H1 (cell line): ENCODE data around the gene TEX264.

ENCODE experiments used
- CBX8 ChIP-seq: fragments of 300-800, 300-1000 bp; sonication (generic); IDR thresholded peaks from 2 replicates; pipeline ENCODE4 v1.7.1; 2016; ENCODE audit warnings: low read depth, low read length, borderline replicate concordance
- CREB1 ChIP-seq: IDR thresholded peaks from 2 replicates; pipeline ENCODE4 v1.6.1; 2012; ENCODE audit warnings: inconsistent platforms
- EZH2 ChIP-seq: fragments of 200-600 bp; sonication (generic); IDR thresholded peaks from 2 replicates; pipeline ENCODE4 v1.7.1; 2012; ENCODE audit warnings: low read depth, mild to moderate bottlenecking, moderate library complexity, low read length, inconsistent platforms; ENCODE audit not compliant: severe bottlenecking
- HDAC2 ChIP-seq, 2 experiments: fragments of 300-600 bp in 1 of 2; sonication (generic) in 1 of 2; IDR thresholded peaks; 2 replicates each; pipeline ENCODE4 v1.6.1; 2011 to 2012; ENCODE audit warnings: low read depth in 2 of 2, low read length in 2 of 2, mild to moderate bottlenecking in 2 of 2, moderate library complexity in 2 of 2, borderline replicate concordance in 1 of 2, inconsistent platforms in 1 of 2
- KDM4A ChIP-seq: IDR thresholded peaks from one replicate; pipeline ENCODE4 v1.7.1; 2012; ENCODE audit warnings: low read depth, mild to moderate bottlenecking, moderate library complexity, low read length, inconsistent platforms; ENCODE audit not compliant: severe bottlenecking
- POLR2A ChIP-seq, 2 experiments: IDR thresholded peaks; 1 replicate in 1 of 2; 2 replicates in 1 of 2; pipeline ENCODE4 v1.6.1; 2011; ENCODE audit warnings: low read depth in 2 of 2, low read length in 2 of 2, mild to moderate bottlenecking in 2 of 2; ENCODE audit errors: control extremely low read depth in 1 of 2
- RAD21 ChIP-seq, 2 experiments: IDR thresholded peaks in 1 of 2; conservative IDR thresholded peaks in 1 of 2; 2 replicates each; pipeline ENCODE4 v1.6.1; 2011; ENCODE audit warnings: low read depth in 2 of 2, low read length in 2 of 2, improper control_type of control experiment in 1 of 2, inconsistent platforms in 1 of 2, mild to moderate bottlenecking in 1 of 2, moderate library complexity in 1 of 2
- SP1 ChIP-seq: IDR thresholded peaks from 2 replicates; pipeline ENCODE4 v1.6.1; 2011; ENCODE audit warnings: low read depth, low read length
- SP2 ChIP-seq: IDR thresholded peaks from 2 replicates; pipeline ENCODE4 v1.6.1; 2012; ENCODE audit warnings: mild to moderate bottlenecking, low read length, inconsistent platforms
- SUZ12 ChIP-seq: fragments of 200-600 bp; sonication (generic); IDR thresholded peaks from 2 replicates; pipeline ENCODE4 v1.6.1; 2012; ENCODE audit warnings: mild to moderate bottlenecking, inconsistent platforms, low read length, moderate library complexity, mixed read lengths
- TAF7 ChIP-seq: optimal IDR thresholded peaks from 2 replicates; pipeline ENCODE3; 2011; ENCODE audit warnings: low read depth, mild to moderate bottlenecking, inconsistent platforms, low read length, moderate library complexity, borderline replicate concordance
- TF ChIP-seq, protein P1 (sequence below), 3 experiments: IDR thresholded peaks; 1 replicate in 2 of 3; 2 replicates in 1 of 3; pipeline versions ENCODE4 v1.5.1 to v1.6.1; 2011; ENCODE audit warnings: low read length in 3 of 3, mild to moderate bottlenecking in 3 of 3, inconsistent platforms in 2 of 3, low read depth in 1 of 3, moderate library complexity in 1 of 3; ENCODE audit not compliant: insufficient read depth in 1 of 3; ENCODE audit errors: control extremely low read depth in 1 of 3
- TF ChIP-seq, protein P2 (sequence below): IDR thresholded peaks from 2 replicates; pipeline ENCODE4 v1.6.1; 2011; ENCODE audit warnings: low read length, improper control_type of control experiment

GRCh38 chr3:51748327-51748726, 77.3 kb downstream of the TEX264 start:
- no peak for TF ChIP-seq SP1
- TF ChIP-seq, protein P1, sequence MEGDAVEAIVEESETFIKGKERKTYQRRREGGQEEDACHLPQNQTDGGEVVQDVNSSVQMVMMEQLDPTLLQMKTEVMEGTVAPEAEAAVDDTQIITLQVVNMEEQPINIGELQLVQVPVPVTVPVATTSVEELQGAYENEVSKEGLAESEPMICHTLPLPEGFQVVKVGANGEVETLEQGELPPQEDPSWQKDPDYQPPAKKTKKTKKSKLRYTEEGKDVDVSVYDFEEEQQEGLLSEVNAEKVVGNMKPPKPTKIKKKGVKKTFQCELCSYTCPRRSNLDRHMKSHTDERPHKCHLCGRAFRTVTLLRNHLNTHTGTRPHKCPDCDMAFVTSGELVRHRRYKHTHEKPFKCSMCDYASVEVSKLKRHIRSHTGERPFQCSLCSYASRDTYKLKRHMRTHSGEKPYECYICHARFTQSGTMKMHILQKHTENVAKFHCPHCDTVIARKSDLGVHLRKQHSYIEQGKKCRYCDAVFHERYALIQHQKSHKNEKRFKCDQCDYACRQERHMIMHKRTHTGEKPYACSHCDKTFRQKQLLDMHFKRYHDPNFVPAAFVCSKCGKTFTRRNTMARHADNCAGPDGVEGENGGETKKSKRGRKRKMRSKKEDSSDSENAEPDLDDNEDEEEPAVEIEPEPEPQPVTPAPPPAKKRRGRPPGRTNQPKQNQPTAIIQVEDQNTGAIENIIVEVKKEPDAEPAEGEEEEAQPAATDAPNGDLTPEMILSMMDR (IDR thresholded peaks at IDR 0.05; ENCODE audit: control extremely low read depth in 1 of 3, insufficient read depth in 1 of 3, low read depth in 1 of 3, low read length in 3 of 3): no peak
- no peak for TF ChIP-seq POLR2A (IDR thresholded peaks at IDR 0.05; ENCODE audit: control extremely low read depth in 1 of 2, low read depth in 2 of 2, low read length in 2 of 2)
- TF ChIP-seq CREB1: no peak
- no peak for TF ChIP-seq EZH2
- no peak for TF ChIP-seq KDM4A
- no peak for TF ChIP-seq SP2
- TF ChIP-seq RAD21 (IDR thresholded peaks at IDR 0.05 in 1 of 2, conservative IDR thresholded peaks at IDR 0.05 in 1 of 2; ENCODE audit: low read depth in 2 of 2, low read length in 2 of 2): no peak
- no peak for TF ChIP-seq HDAC2 (IDR thresholded peaks at IDR 0.05; ENCODE audit: borderline replicate concordance in 1 of 2, low read depth in 2 of 2, low read length in 2 of 2)
- TF ChIP-seq TAF7: no peak
- TF ChIP-seq, protein P2, sequence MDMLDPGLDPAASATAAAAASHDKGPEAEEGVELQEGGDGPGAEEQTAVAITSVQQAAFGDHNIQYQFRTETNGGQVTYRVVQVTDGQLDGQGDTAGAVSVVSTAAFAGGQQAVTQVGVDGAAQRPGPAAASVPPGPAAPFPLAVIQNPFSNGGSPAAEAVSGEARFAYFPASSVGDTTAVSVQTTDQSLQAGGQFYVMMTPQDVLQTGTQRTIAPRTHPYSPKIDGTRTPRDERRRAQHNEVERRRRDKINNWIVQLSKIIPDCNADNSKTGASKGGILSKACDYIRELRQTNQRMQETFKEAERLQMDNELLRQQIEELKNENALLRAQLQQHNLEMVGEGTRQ: no peak
- no peak for TF ChIP-seq SUZ12
- no peak for TF ChIP-seq CBX8
